Measurements from ENCODE around the gene IGSF3.

- TF ChIP-seq CTCF (conservative IDR thresholded peaks at IDR 0.05 in 1 of 2, IDR thresholded peaks at IDR 0.05 in 1 of 2; ENCODE audit: low read depth in 1 of 2, low read length in 2 of 2) (no peak), EZH2 (IDR thresholded peaks at IDR 0.05; ENCODE audit: low read length, missing control alignments) (no peak)
Measured at GRCh38 chr1:116529681-116530080, 137.9 kb downstream of the IGSF3 start.
